Stimulated activated CD8-positive, alpha-beta memory T cell treated with anti-CD3 and anti-CD28 coated beads, Interleukin-15, amount 100 ng/mL, for 4 hours (primary cell): ENCODE data around the gene TIAM1.

Experiments used
- DNase-seq, 2 donors: peaks; one replicate each; pipeline ENCODE4 v3.0.0-alpha.2; 2020; ENCODE audit warnings: low read depth in 2 of 2

TIAM1 gene

DNA sequence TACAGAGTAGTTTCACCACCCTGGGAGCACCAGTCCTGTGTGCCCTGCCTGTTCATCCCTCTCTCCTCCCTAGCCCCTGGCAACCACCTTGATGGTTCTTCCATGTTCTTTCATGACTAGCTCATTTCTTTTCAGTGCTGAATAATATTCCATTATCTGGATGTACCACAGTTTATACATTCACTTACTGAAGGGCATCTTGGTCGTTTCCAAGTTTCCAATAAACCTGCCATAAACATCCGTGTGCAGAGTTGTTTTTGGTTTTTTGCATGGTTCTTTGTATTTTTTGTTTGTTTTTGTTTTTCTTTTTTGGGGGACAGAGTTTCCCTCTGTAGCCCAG, 13.9 kb downstream of the TIAM1 start:
- no peak for DNase-seq

DNA sequence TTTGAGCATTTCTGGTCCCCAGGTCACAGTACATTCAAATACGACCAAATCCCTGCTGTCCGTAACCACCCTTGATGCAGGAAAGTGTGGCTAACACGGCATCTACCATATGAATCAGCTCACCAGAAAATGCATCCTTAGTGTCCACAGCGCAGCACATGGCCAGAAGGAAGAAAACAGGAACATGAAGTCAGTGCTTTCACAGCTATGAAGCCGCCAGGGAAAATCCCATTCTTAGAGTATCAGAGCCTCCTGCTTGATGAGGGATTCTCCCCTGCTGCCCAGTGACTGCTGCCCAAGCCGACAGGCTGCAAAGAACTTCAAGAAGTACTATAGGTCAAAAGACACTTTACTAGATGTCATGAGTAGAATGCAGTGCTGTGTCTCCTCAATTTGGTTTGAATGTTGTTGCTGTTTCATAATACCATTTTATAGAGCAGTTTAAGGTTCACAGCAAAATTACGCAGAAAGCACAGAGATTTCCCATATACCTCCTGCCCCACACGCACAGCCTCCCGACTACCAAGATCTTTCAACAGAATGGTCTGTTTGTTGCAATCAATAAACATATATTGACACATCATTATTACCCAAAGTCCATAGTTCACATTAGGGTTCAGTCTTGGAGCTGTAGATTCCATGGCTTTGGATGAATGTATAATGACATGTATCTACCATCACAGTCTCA, 14.5 kb downstream of the TIAM1 start:
- no peak for DNase-seq

DNA sequence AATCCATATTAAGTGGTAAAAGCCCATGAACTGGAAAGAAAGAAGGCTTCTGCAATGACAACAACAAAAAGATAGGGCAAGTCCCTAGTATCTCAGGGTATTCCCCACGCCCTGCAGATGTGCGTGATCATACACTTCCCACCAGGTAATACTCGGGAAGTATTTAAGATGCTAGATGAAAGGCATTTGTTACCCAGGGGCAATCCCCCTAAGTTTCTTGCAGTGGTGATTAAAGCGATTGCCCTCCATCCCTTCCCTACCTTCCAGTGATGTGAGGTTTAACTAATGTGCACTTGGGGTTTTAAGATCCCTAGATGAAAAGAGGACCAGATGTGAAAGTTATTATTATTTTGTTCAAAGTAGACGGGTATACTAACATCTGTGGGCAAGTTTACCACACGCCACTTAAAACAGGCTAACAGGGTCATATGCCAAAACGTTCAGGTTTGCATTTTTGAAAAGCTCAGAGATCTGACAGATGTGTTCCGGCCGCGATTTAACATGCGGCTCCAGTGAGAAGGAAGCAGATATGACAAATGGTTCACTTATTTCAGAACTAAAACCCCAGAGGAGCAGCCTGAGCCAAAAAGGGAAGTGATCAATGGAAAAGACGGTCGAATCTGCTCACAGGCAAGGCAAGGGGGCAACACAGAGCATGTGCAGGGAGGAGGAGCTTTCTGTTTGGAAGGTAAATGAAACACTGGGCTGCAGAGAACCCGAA, 17.4 kb downstream of the TIAM1 start:
- peak in 1 of 2 donors; percentile 34 for DNase-seq

DNA sequence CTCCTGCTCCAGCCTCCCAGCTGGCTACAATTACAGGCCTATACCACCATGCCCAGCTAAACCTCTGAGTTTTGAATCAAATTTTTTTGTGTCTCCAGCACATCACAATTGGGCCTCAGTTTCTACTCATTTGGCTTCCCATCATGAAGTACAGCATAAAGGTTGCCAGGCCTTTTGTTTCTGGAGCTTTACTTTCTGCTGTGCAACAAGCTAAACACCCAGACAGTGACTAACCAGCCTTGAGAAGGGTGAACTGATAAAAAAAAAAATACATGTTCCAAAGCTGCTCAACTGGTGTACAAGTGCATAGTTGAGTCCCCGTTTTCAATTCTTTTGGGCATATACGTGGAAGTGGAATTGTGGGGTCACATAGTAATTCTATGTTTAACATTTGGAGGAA, 25.1 kb downstream of the TIAM1 start:
- DNase-seq: no peak

DNA sequence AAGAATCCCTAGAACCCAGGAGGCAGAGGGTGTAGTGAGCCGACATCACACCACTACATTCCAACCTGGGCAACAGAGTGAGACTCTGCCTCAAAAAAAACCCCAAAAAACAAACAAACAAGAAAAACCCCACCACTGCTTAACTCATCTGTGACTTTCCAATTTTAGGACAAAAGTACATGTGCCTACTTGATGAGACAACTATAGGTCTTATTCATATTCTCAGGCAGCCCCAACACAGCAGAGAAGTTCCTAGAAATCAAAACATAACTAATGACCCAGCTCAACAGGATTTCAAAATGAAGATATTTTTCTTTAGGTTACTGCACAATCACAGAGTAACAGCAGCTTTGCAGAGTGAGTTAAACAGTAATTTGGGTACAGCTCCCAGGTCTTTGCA, 26.4 kb downstream of the TIAM1 start:
- DNase-seq: no peak

DNA sequence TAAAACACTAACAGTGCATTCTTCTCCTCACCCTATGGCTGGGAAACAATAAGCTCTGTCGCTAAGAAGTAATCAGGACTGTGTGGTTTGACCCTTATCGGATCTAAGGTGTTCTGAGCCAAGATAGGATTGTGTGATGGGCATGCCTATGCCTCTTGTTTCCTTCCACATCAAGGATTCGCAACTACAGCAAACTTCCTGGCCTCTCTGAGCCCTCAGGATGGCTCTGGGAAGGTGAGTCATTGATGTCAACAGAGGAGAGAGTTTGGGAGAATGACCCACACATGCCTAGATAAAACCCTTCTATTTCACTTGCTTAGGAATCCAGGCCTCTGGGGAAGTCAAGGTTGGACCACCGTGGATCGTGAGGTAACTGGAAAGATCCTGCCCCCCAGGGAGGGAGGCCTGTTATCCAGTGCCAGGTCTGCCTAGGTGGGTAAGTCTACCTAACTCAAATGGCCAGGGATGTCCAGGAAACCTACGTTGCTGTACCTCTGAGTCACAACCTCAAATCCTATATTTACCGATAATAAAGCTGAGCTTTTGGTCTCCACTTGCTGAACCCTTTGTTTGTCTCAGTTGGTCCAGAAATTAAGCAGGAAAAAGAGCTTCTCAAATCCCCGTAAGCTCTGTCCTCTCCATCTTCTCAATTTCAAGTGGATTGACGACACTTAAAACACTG, 27.4 kb downstream of the TIAM1 start:
- DNase-seq: no peak

DNA sequence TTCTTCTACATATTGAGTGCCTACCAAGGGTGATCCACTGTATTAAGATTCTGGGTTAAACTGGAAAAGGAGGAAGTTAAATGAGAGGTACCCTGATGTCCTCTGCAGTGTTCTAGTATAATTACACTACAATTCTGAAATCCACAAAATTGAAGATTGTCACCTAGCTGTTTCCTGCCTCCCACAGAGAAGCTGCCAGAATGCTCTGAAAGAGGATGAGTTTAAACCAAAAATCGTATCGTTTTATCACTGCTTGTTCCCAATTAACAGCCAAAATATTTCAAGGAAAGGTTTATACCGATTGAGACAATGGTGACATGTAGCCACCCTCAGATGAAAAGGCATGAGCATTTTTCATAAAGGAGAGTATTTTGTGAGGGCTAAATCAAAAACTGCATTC, 28.0 kb downstream of the TIAM1 start:
- DNase-seq: no peak

DNA sequence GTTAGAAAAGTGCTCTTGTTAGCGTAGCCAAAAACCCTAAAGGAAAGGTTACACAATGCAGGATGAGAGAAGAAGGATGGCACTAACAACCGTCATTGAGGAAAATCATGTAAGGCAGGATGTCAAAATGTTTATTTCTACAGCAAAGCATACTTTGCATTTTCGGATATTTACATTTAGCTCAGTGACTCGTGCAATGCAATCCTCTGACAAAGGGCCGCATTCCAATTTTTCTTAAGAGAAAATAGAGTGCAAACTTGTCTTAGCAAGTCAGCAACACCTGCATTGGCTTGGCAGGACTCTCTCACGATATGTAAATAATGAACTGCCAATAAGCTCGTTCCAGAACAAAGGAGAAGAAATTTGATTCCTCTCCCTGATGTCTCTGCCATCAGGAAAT, 33.3 kb downstream of the TIAM1 start:
- DNase-seq: no peak

DNA sequence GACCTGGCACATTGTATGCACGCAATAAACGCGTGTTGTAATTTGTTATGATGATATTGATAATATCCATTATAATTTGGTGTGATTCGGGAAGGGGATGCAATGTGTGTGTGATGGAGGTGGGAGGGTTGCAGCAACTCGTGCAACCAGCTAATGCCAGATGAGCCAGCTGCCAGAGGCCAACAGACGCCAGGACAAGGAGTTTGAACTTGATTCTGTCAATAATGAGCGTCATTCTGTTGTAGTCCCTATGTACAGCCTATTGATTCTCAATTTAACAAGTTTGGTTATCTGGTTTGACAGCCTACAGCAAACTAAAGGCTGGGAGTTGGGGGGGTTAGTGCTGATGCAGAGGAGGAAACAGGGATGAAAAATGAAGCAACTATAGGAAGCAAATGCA, 35.5 kb downstream of the TIAM1 start:
- DNase-seq: no peak

DNA sequence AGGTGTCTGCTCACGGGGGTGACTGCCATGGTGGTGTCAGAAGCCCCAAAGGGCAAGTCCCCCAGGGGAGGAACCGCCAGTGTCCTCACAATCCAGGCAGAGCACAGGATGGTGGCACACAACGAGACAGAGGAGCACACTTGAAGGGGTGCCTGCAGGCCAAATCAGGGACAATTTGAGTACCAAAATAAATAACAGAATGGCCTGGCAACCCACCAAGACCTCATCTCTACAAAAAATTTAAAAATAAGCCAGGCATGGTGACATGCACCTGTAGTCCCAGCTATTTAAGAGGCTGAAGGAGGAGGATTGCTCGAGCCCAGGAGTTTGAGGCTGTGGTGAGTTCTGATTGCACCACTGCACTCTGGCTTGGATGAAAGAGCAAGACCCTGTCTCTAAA, 38.2 kb downstream of the TIAM1 start:
- DNase-seq: no peak

DNA sequence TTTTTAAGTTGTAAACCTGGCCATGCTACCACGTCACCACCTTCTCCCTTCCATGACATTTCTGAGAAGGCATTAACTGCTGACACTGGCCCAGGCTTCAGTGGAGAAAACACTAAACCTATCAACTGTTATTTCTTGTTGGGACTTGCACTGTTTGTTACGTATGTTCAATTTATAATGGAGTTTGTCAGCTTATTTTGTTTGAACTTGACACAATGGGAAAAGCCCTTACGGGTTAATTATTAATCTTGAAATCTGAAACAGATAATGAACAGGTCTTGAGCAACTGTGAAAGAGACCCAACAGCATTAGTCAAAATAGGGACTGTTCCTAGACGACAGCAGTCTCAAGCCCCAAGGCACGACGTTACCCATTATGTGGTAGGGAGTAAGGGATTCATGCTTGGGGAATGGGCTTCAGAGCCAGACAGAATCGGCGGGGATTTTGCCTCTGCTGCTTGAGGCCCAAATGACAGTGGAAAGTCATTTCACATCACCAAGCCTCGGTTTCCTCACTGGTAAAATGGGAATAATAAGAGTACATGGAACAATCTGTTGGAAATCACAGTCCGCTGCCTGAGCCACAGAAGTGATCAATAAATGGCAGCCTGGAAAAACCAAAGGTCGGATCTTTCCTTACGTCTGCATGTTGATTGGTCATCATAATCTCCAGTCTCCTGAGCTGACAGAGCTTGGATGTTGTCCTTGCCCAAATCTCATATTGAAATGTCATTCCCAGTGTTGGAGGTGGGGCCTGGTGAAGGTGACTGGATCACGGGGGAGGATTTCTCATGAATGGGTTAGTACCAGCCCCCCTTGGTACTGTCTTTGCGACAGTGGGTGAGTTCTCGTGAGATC, 44.5 kb downstream of the TIAM1 start:
- DNase-seq: no peak

DNA sequence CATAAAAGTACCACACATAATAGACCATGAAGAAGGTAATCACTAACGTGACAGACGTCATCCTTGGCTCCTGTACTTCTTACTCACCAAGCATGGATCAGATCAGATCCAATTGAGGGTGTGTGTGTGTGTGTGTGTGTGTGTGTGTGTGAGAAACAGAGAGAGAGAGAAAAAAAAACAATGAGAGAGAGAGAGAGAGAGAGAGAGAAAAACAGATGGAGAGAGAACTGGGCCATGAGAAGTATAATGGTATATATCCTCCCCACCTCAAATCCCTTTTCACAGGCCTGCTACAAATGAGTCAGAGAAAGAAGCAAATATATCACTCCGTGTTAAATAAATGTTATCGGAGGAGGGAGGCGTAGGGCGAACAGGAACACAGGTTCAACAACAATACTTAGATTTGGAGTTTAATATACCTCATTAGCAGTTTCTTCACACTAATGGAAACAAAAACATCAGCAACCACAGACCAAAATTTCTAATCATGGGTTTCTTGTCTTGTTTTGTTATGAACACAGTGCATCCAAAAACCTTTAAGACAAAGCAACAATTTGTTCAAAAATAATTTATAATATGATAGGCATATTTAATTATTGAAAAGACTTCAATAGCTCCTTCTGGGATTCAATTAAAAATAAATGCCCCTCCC, 45.3 kb downstream of the TIAM1 start:
- no peak for DNase-seq

DNA sequence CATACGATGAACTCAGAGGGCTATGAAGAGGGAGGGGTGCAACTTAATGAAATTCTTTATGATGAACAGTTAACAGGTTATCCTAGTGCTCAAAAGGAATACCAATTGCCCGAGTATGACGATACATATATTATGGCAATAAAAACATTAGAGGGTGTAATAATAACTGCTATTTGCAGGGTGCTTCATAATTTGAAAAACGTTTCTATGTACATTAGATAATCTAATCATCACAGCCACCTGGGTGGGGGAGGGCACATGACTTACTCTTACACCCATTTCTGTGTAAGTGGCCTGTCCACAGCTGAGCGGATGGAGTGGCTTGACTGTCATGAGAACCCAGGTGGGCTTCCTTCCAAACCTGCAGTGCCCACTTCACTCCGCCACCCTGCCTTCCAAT, 46.3 kb downstream of the TIAM1 start:
- DNase-seq: no peak

DNA sequence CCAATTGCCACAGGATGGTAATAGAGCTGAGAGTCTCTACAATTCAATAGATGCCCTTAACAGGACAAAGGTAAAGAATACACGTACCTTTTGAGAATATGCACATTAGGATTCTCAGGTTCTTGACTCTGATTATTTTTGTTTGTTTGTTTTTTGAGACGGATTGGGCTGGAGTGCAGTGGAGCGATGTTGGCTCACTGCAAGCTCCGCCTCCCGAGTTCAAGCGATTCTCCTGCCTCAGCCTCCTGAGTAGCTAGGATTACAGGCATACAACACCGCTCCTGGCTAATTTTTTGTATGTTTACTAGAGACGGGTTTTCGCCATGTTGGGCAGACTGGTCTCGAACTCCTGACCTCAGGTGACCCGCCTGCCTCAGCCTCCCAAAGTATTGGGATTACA, 48.4 kb downstream of the TIAM1 start:
- DNase-seq: no peak

DNA sequence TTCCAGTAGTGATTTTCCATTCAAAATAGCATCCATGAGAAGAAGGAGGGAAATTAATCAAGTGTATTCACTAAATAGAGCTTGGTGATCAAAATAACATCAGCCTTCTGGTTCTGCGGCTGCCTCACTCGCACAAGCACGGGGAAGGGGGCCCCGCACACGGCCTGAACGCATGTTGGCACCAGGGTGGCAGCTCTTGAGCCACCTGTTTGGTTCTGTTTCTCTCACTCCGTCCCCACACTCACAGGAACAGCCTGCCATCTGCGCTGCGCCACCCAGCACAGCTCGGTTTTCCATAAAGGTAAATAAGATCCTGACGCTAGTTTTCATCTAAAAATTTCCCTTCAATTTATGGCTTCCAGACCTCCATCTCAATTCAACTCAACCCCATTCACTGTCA, 49.4 kb downstream of the TIAM1 start:
- no peak for DNase-seq

DNA sequence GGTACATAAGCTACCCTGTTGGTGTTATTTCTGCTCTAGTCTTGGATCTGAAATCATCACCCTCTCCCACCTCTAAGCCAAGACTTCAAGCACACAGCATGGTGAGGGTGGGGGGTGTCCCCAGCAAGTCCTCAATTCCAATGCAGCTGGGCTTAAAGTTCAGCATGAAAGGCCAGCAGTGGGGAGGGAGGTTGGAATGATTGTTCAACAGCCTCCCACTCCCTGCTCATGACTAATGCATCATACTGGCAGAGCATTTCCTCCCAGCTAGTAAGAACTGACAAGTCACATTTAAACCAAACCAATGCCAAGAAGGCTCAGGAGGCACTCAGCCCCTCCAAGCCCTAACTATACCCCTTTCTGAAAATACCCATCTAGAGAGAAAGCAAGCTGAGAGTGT, 50.1 kb downstream of the TIAM1 start:
- DNase-seq: peak; percentile 23 to 46

DNA sequence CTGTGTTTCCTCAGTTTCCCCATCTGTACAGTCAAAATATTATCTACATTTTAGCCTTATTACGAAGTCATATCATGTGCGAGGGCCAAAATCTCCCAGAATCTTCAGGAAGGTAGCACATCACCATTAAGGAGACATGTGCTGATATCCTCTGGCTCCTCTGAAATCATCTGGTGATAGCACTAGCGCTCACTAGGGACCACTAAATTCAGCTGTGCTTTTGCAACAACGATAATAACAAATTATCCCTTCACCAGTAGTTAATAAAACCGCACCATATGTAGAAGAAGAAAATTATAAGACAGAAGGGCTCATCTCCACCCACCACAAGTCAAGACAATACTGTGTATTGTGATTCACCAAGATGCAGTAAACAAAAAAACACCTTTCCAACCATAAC, 53.3 kb downstream of the TIAM1 start:
- no peak for DNase-seq

DNA sequence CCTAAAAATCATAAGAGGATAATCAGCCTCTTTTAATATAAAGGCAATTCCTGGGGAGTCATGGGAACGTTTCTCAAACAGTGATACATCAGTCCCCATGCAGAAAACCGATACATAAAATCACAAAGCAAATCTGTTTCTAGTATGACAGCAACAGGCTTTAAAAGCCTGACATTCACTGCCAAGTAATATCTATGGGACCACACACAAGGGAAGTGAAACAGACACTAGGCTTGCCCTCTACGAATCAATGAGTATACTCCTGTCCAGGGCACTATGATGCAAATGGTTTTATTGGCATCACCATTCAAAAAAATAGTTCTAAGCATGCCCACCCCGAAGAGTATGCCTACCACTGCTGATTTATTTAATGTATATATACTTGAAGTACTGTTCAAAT, 54.4 kb downstream of the TIAM1 start:
- DNase-seq: no peak

DNA sequence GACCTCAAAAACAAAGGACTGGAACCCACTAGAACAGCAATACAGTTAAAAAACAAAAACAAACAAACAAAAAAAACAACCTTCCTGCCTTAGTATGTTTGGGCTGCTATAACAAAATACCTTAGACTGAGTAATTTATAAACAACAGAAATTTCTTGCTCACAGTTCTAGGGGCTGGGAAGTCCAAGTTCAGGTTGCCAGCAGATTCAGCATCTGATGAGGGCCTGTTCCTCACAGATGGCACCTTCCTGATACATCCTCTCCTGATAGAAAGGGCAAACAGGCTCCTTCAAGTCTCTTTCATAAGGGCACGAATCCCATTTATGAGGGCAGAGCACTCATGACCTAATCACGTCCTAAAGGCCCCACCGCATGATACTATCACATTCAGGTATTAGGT, 55.9 kb downstream of the TIAM1 start:
- no peak for DNase-seq

DNA sequence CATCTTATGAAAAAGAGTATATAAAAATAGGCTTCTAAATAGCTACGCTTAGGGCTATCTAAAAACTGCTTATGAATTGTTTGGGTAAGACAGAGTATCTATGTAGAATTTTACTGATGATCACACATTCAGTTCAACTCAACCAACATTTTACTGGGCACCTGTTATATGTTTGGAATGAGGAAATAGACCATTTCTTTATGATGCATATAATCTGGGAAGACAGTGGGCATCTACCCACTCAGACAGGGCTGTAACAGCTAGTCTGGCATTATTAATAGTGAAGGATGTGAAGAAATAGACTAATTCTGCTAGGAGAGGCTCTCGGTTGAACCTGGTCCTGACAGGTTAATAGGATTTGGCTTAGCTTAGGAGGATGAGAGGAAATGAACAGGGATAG, 56.9 kb downstream of the TIAM1 start:
- no peak for DNase-seq

DNA sequence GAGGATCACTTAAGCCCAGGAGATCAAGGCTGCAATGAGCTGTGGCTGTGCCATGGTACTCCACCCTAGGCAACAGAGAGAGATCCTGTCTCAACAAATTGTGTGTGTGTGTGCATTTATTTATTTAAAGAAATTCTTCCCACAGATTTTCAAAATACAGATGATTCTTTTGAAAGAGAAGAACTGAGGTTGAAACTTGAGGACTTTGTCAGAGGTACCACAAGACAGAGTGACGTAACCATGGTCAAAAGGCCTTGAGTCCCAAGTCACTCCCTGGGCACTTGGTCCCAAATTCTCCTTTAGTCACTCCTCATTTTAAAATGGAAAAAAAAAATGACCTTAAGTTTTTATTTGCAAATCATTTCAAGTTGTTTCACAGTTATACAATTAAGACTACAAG, 57.4 kb downstream of the TIAM1 start:
- no peak for DNase-seq
